GM18505 (cell line): ENCODE results near the gene RNF113A.
A peak's percentile ranks its signal among the peaks of the same experiment; 100 is the strongest.
"Not testable (repeated sequence)": the region's sequence is repeated elsewhere in the genome, so short reads cannot be mapped to it uniquely, and the experiment has no call there.

Experiments used
- ATAC-seq: cut with Tn5 transposase; IDR thresholded peaks from one replicate; pipeline ENCODE4 v1.9.1; 2021; ENCODE audit not compliant: unreplicated experiment
- POLR2A ChIP-seq: IDR thresholded peaks from 4 replicates; pipeline ENCODE4 v1.6.1; 2011; ENCODE audit warnings: borderline replicate concordance; ENCODE audit not compliant: insufficient read depth, insufficient read length; ENCODE audit errors: extremely low read depth

The RNF113A gene

GRCh38 chrX:119880552-119881437, 9.3 kb upstream of the RNF113A start:
- peak; percentile 97 for ATAC-seq
- TF ChIP-seq POLR2A, result no peak

- TF ChIP-seq POLR2A, result no peak
- ATAC-seq, result no peak
Measured at GRCh38 chrX:119880076-119880475, 8.5 kb upstream of the RNF113A start.

- ATAC-seq, result no peak
- TF ChIP-seq POLR2A, result no peak
Measured at GRCh38 chrX:119878740-119879139, 7.2 kb upstream of the RNF113A start.

GRCh38 chrX:119871245-119871598, 311 bp downstream of the RNF113A start:
- no peak for TF ChIP-seq POLR2A
- ATAC-seq, result peak; percentile 43

- TF ChIP-seq POLR2A, result no peak
- ATAC-seq, result peak; percentile 14
Measured at GRCh38 chrX:119870626-119871131, 854 bp downstream of the RNF113A start.

GRCh38 chrX:119853444-119853843, 18.1 kb downstream of the RNF113A start:
- no peak for ATAC-seq
- no peak for TF ChIP-seq POLR2A

GRCh38 chrX:119852382-119853353, 18.9 kb downstream of the RNF113A start, which contains the start of gene UPF3B:
Gene UPF3B (minus strand): TSS chrX:119852963. CDS start chrX:119852928, 35 bp downstream.
- peak; percentile 93 for ATAC-seq
- TF ChIP-seq POLR2A, result peak; percentile 71

GRCh38 chrX:119833905-119834304, 37.6 kb downstream of the RNF113A start:
- ATAC-seq, result no peak
- TF ChIP-seq POLR2A, result no peak

- no peak for TF ChIP-seq POLR2A
- no peak for ATAC-seq
Measured at GRCh38 chrX:119828446-119828845, 43.1 kb downstream of the RNF113A start.

GRCh38 chrX:119826399-119826959, 45.1 kb downstream of the RNF113A start:
- TF ChIP-seq POLR2A, result no peak
- ATAC-seq, result no peak

- ATAC-seq, result not testable (repeated sequence)
Measured at GRCh38 chrX:119824221-119824620, 47.3 kb downstream of the RNF113A start.

- peak; percentile 93 for ATAC-seq
Measured at GRCh38 chrX:119821703-119822102, 49.8 kb downstream of the RNF113A start.
